HG03457 (cell line): ENCODE measurements around the gene ELK3.

Experiments
- ATAC-seq: cut with Tn5 transposase; IDR thresholded peaks from one replicate; pipeline ENCODE4 v1.9.1; 2021; ENCODE audit warnings: moderate number of reproducible peaks; ENCODE audit not compliant: unreplicated experiment

ELK3 gene

DNA sequence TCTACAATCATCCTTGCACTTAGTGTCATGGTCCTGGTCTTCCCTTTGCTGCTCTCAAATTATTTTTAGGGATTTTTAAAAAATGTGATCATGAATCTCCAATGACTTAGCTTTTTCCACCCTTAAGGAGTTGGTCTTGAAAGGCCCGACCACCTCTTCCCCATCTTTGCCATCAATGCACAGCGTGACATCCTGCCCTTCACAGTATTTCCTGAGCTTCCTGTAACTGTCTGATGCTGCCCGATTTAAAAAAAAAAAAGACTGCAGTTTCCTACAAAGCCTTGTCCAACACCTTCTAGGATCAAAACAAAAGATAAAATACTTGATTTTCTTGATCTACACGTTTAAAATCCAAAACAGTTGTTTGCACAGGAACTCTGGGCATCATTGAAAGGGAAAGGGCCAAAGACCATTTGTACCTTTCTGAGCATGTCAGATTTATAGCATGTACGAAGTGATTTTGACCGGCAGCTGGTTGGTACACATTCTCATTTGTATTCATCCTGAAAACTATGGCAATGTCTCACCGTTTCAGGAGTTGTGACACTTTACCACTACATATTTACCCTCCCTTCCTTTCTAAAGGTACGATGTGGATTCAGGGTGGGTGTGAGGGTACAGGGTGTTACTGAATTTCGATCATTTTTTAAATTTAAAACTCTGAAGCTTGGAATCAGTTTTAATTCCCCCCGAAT, 7.4 kb upstream of the ELK3 start:
- ATAC-seq = no peak

DNA sequence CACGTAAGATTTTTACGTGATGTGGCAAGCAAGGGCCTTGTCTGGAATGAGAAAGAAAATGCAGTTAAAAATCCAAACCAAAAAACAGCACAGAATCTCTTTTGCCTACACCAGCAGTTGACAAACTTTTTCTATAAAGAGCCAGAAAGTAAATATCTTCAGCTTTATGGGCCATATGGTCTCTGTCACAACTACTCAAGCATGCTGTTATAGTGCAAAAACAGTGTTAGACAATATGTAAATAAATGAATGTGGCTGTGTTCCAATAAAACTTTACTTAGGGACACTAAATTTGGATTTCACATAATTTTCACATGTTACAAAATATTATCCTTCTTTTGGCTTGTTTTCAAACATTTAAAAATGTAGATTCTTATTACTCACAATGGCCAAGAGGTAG, 6.2 kb upstream of the ELK3 start:
- no peak for ATAC-seq

DNA sequence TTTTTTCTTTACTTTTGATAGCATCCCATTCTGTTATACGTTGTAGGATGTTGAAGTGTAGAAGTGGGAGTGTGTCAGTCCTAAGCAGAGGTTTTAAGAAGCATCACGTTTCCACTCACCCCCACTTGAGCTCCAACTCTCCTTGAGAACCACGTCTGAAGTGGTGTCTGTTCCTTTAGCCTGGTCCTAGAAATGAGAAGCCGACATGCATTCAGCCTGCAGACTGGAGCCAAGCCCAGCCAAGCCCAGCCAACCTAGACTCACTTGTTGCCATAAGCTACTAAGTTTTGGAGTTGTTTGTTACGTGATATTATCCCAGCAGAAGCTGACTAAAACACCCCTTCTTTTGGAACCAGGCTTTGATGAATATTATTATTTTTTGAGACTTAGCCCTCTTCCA, 4.4 kb upstream of the ELK3 start:
- no peak for ATAC-seq

DNA sequence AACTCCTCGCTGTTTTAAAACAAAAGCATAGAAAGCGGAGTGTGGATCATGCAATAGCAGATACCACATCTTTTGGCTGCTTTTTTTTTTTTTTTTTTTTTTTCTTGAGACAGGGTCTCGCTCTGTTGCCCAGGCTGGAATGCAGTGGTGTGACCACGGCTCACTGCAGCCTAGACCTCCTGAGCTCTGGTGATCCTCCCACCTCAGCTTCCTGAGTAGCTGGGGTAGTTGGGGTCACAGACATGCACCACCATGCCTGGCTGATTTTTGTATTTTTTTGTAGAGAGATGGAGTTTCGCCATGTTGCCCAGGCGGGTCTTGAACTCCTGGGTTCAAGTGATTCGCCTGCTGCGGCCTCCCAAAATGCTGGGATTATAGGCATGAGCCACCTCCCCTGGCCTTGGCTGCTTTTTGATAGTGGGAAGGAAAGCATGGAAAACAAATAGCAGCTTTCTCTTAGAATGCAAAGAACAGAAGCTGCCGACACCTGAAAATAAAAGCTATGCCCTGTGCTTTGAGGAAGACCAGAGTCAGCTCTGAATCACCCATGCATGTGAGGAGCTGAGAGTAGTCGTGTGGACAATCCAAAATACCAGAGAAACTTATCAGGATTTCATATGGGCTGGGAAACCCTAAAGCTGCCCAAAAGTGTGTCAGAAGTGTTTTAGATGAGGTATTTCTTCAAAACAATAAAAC, 3.6 kb upstream of the ELK3 start:
- no peak for ATAC-seq

DNA sequence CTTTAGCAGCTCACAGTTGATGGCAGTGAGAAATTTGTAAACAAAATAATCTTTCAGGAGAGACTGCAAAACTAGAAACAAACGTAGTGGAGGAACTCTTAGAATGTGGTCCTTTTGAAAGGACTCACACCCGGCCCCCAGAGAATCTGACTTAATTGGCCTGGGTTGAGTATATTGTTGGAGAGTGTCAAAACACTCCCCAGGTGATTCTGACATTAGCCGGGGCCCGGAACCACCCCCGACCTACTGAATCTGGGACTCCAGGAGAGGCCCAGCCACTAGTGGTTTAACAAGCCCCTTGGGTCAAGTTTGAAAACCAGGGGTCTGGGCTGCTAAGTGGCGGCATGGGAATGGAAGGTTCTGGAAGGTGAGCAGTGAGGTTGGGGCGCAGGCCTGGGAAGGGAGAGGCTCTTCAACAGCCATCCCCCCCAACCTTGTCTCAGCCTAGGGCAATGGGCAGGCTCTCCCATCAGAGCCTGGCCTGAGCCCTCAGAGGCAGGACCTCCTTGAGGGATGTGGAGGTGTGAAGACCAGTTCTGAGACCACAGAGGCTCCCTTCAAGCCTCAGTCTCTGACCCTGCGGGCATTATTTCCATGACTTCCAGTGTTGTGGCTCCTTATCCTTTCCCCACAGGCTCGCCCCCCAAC, 1.1 kb upstream of the ELK3 start:
- no peak for ATAC-seq

DNA sequence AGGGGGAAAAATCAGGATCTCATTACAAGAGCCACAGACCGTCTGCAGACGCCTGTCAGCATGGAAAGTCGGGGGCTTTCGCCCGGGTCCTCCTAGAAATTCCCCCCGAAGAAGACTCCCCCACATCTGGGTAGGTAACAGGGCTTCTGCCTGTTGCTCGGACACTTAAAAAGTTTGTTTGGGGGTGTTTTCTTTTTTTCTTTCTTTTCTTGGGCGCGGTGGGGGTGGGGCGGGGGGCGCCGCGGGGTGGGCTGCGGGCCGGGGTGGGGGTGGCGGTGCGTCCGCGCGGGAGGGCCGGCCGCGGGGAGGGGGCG, 358 bp downstream of the ELK3 start:
- no peak for ATAC-seq

DNA sequence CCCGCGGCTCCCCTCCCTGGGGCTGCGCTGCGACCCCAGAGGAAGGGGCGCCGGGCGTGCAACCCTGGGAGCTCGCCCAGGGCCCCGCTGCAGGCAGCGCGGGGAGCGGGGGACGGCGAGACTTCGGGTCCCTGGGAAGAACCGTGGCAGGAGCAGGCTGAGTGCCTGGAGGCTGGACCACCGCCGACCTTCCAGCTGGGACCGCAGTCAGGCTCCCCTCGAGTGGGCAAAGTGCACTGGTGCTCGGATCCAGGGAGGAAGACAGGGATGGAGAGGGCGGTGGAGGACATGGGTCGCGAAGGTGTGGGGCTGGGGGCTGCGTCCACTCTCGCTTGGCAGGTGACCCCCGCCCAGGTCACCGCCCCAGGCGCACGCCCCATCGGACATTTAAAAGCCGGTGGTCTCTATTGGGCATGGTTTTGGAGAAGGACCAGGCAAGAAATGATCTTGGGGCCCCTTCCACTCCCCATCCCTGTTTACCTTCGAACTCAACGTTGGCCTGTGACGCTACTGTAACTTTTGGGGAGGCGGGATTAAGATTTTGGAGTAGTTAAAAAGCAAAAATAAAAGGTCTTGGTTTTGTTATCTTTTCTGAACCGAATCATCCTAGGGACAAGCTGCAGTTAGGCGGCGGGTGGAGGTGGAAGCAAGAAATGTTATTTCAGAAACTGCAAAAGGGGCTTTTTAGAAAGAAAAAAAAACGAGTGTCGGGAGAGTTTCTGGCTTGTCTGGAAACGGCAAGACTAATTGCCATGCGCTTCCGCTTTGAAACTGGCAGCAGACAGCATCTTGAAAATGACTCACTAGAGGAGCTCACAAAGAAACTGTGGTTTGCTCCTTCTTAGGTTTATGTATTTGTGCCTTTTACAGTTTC, 1.0 kb downstream of the ELK3 start:
- ATAC-seq = peak; percentile 75

DNA sequence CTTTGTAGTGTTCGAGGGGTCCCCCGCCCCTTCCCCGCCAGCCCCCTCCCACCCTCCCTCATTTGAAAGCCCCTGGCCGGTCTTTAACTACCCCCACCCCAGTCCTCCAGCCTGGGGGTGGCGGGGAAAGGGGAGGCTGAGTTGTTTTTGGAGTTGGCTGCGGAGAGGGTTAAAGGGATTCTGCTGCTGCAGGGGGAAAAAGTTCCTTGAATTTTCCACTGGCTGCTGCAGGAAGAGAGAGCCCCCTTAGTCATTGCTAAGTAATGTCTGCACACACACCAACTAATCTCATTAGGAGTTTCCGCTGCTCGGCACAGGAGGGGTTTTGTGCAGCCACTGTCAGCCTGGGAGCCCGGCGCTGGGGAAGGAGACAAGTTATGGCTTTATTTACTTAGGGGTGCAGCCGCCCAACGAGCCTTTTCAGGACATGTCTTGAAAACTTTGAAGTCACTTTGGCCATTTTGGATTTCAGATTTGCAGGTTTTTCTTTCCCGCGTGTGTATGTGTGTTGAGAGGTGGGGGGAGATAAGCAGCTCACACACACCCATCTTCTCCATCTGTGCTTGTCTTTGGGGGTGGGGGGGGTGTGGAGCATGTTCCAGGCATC, 1.8 kb downstream of the ELK3 start:
- no peak for ATAC-seq

DNA sequence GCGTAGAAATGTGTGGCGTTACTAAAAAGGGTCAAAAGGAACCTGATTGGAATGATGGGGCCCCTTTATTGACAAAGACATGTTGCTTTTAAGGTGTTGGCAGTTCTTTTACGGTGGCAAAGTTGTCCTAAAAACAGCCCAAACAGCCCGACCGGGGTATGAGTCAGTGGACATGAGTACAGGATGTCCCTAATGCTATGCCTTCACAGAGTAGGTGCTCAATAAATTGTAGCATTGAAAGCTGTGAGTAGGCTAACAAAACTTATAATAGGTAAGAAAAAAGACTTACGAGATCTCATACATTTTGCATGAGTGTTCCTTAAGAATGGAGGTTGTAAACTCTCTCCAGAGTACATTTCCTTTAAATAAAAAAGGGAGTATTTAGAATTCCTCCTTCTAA, 2.6 kb downstream of the ELK3 start:
- no peak for ATAC-seq

DNA sequence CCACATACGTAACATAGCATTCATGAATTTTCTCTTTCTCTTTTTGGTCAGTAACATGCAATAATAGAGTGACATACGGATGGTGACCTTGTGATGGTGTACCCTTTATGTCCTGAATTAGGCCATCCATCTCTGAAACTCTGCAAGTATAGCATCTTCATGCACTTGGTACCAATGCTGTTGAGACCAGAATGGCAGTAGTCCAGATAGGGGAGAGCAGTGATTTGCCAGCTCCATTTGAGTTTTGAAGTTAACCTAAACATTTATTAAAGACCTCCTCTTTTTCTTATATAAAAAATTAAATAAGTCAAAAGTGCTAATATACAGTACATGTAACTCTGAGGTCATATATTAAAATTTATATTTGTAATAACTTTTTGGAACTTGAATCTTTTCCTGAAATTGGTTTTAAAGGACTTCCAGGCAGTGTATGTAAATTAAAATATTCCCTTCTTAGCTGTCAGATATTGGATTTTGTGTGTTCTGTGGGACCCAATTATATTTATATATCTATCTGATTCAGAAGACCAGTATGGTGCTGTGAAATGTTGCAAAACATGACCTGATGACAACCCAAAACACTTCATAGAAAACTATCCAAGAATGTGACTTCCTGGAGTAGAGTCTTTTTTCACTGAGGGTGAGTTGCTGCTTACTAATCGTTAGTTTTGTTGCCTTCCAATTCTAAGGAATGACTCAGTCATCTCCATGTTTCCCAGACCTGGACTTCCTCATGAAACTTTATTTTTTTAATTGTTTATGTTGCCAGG, 3.5 kb downstream of the ELK3 start:
- ATAC-seq = no peak

DNA sequence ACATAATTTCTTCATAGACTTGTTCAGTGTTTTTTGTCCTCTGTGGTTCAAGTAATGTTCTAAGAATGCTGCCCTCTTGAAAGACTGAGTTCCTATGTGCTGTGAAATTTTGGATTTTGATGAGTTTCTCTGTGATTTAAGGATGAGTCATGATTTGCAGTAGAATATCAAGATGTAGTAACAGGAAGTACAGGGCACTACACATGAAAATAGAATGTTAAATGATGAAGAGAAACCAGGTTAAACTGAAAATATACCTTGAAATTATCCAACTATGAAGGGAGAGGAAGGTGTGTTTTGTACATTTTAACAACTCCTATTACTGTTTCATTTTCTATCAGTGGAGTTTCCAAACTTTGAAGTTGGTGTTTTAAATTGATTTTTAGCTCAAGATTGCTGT, 4.8 kb downstream of the ELK3 start:
- no peak for ATAC-seq

DNA sequence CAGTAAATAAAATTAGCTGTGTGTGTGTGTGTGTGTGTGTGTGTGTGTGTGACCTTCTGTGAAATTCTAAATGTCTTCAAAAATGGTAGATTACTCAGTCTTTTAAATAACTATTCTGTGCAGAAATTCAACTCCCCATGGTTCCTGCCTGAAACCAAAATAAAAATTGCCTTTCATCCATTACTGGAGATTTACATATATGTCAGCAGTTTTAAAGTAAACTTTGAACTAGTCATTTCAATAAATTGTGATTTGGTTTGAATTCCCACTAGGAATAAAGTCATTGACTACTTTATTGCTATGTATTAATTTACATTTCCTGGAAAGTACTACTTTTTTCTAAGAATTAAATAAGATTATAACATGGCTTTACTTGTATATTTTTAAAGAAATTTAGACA, 5.3 kb downstream of the ELK3 start:
- ATAC-seq = no peak

DNA sequence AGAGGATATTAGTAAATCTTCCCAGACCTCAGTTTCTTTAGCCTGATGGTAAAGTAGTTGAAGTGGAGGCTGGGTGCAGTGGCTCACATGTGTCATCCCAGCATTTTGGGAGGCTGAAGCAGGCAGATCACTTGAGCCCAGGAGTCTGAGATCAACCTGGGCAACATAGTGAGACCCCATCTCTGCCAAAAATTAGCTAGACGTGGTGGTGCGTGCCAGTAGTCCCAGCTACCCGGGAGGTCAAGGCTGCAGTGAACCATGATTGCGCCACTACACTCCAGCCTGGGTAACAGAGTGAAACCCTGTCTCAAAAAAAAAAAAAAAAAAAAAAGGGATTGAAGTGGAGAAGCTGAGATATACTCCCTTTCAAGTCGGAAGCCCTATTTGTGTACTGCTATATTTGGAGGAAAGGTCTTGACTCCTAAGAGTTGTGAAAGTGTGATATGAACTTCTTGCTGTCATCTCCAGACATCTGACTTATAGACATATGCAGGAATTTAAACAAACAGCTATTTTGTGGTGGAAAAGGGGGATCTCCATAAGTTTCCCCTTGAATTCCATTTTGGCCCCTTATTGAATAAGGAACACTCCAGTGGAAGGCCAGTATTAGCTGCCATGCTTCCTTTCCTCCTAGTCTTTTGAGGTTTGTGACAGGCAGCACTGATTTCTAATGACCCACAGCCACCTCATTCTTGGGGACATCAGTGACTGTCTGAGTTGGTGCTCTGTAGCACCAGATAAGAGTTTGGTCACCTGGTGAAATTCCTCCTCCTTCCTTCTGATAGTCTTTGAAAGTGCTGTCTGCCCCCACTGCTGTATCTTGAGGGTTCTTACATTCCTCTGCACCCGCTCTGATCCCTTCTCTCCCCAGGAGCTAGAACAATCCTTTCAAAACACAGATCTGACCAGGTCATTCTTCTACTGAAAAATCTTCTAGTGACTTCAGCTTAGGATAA, 7.4 kb downstream of the ELK3 start:
- ATAC-seq = no peak

DNA sequence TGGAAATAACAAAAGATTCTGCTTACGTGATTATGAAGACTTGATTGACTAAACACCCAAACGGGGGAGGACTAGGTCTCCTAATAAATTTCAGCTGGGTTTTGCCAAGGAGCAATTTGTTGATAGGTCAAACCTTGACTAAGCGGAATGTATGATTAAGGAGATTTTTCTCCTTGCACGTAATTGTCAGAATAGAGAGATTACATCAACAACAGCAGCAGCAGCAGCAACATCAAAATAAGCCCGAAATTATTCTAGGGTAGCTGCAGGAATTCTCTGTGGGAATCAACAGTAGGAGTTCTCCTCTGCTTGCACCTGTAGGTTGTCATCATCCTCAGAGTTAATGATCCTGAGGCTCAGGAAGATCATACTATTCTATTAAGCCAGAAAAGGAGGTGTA, 10.2 kb downstream of the ELK3 start:
- no peak for ATAC-seq

DNA sequence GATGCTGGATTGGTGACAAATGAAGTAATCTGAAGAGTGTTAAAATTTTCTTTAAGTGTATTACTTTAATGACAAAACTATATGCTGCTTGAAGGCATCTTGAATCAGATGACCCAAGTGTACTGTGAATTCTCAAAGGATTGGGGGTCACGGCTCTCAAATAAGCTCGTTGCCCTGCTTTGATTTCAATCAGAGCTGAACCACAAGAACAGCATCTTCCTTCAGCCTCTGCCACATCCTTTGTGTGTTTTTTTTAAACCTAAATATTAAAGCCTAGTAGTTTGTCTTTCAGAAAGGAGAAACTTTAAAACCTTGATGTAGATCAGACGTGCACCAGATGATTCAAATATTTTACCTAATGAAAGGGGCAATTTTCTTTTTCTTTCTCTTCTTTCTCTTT, 11.7 kb downstream of the ELK3 start:
- ATAC-seq = no peak

DNA sequence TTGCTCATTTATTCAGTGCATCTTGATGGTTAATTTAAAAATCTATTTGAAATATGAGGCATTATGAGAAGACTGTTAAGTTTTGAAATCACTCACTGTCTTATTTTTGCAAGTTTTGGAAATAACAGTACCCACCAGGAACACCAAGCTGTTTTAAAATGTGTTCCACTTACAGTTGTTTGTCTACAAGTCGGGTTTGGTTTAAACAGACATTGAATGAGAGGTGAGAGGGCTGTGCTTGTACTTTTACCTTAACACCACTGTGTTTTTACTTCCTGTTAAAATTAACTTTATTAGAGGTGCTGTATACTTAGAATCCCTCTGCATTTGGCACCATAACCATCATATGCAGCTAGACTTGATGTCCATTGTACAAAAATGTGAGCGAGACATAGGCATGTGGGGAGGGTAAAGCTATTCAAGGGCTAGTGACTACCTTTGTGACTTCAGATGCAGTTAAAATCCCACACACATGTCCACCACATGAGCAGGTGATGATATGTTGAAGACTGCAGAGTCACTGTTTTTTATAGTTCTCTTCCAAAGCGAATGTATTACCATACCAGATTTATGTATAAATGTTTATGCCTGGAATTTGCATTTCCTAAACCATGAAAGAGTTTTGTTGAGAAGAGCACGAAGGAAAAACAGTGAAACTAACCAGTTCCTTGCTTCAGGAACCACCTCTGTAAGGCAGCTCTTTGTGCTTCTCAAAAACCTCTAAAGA, 12.9 kb downstream of the ELK3 start:
- ATAC-seq = no peak

DNA sequence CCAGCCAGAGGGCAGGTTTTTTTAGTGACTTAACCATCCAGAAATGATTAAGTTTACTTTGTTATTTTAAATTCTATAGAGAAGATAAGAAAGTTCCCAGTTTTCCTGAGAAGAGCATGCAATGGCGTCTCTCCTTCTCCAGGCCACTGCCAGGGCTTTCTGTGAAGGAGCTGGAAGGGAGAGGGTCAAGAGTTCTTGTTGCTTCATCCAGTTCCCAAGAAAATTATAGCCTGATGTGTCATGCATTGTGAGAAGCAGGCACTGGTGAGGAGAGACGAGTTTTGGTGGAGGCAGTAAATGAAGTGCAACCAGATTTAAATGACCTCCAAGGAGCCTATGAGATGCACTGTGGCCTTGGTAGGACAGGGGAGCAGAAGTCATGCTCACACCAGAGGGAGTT, 14.2 kb downstream of the ELK3 start:
- ATAC-seq = no peak

DNA sequence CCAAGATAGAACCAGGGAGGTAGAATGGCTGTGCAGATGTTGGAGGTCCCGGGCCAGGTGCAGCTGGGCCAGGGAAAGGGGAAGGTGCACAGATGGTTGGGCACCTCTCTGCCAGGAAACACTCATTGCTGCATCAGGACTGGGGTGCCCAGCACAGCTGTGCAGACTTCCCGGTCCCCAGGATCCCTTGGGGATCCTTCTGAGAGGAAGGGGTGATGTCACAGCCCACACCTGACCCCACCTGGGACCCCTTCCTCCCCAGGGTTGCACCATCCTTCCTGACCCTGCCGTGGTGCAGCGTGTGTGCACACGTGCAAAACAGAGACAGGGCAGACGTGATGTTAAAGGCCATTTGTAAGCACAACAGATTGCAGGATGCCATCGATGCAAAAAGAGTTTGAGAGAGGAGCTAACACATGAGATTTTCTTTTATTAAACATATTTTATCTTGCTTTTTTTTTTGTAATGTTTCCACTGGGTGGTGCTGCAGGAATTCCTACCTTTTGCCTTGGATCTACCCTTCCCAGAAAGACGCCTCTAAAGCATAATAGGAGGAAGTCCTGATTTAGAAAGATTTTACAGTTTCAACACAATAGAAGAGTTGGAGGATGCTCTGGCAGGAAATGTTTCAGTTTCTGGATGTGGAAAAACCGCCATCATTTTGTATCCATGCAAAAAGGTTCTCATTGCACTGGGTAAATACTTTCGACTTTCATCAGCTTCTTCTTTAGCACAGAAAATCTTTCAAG, 14.8 kb downstream of the ELK3 start:
- no peak for ATAC-seq
